GM19397 (cell line): ENCODE data around the gene CCR5AS.
"Not testable (repeated sequence)": the region's sequence is repeated elsewhere in the genome, so short reads cannot be mapped to it uniquely, and the experiment has no call there.

Experiments used
- ATAC-seq: cut with Tn5 transposase; IDR thresholded peaks from one replicate; pipeline ENCODE4 v1.9.1; 2021; ENCODE audit warnings: mild to moderate bottlenecking, moderate library complexity; ENCODE audit not compliant: unreplicated experiment

The CCR5AS gene

DNA sequence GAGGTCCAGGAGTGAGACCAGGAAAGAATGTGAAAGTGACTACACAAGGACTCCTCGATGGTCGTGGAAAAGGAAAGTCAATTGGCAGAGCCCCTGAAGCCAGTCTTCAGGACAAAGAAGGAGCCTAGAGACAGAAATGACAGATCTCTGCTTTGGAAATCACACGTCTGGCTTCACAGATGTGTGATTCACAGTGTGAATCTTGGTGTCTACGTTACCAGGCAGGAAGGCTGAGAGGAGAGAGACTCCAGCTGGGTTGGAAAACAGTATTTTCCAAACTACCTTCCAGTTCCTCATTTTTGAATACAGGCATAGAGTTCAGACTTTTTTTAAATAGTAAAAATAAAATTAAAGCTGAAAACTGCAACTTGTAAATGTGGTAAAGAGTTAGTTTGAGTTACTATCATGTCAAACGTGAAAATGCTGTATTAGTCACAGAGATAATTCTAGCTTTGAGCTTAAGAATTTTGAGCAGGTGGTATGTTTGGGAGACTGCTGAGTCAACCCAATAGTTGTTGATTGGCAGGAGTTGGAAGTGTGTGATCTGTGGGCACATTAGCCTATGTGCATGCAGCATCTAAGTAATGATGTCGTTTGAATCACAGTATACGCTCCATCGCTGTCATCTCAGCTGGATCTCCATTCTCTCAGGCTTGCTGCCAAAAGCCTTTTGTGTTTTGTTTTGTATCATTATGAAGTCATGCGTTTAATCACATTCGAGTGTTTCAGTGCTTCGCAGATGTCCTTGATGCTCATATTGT is 47.0 kb downstream of the CCR5AS start:
- ATAC-seq, result no peak

GRCh38 chr3:46358466-46358865 is 48.4 kb downstream of the CCR5AS start:
- ATAC-seq, result no peak

DNA sequence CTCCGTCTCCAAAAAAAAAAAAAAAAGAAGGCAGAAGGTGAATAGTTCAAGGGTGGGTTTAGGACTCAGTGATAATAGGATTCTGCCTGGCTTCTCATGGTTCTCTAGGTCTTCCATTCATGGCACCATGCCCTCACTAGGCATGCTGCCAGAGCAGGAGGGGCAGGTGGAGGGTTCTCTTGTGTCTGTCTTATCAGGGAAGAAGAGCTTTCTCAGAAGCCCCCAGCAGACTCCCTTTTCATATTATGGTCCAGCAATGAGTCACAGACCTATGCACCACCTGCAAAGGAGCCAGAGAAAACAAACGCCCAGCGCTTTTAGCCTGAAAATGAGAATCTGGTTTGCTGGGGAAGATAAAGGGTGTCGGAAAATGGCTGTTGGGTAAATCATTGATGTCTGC is 50.0 kb downstream of the CCR5AS start:
- no peak for ATAC-seq

DNA sequence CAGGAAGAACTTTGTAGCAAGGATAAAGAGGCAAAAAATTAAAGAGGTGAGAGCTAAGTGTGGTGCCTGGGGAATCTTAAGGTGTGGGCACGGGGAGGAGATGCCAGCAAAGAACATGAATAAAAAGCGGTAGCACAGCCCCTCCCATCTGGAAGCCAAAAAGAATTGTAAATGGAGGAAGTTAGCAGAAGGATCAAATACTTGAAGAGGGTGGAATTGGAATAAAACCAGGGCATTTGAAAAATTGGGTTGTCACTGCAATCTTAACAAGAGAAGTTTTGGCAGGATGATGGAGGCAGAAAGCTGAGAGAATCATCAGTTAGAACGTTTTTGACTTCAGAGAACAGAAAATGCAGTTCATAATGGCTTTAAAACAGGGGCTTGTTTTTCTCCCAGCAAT is 50.6 kb downstream of the CCR5AS start:
- no peak for ATAC-seq

DNA sequence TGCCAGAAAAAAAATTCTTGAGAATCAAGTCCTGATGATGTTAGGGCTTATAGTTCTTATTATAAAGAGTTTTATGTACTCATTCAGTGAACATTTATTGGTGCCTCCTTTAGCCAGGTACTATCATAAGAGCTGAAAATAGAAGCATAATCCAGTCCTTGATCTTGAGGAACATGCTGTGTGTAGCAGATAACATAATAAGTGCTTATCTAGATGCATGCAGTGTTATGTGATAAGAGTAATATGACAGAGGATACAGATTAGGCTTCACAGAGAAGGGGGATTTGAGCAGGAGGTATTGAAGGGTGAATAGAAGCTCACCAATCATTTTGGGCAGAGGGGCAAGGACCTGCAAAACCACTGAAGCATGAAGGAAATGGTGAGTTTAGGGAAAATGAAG is 51.9 kb downstream of the CCR5AS start:
- no peak for ATAC-seq

GRCh38 chr3:46354478-46354877 is 52.4 kb downstream of the CCR5AS start:
- ATAC-seq, result no peak

DNA sequence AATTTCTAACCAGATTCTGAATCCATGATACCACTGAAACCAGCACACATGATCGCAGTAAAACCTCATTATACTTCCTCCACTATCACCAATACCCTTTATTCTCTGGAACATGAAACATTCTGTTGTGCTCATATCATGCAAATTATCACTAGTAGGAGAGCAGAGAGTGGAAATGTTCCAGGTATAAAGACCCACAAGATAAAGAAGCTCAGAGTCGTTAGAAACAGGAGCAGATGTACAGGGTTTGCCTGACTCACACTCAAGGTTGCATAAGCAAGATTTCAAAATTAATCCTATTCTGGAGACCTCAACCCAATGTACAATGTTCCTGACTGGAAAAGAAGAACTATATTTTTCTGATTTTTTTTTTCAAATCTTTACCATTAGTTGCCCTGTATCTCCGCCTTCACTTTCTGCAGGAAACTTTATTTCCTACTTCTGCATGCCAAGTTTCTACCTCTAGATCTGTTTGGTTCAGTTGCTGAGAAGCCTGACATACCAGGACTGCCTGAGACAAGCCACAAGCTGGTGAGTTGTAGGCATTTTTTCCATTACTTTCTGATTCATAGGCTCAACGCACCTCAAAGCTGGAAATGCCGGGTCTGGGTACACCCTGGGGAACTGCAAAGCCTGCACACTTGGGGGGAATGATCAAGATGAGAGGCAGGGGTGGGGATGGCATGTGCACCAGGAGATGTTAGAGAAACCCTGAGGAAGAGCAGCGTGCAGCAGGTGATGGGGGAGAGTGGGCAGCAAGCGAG is 53.0 kb downstream of the CCR5AS start, which contains the start of gene CCR2:
Gene CCR2, plus strand, starts transcription at position 465 of the 764 bp plus-strand sequence. CDS start 3,417 bp downstream, outside the sequence.
- ATAC-seq, result no peak

DNA sequence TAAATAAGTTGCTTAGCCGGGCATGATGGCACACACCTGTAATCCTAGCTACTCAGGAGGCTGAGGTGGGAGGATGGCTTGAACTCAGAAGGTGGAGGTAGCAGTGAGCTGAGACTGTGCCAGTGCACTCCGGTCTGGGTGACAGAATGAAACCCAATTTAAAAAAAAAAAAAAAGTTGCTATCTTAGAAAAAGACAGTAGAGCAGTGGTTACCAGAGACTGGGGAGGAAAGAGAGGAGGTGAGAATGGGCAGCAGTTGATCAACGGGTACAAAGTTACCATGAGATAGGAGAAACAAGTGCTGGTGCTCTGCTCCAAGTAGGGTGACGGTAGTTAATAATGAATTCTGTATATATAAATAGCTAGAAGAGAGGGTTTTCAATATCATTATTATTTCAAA is 53.8 kb downstream of the CCR5AS start:
- ATAC-seq, result no peak

DNA sequence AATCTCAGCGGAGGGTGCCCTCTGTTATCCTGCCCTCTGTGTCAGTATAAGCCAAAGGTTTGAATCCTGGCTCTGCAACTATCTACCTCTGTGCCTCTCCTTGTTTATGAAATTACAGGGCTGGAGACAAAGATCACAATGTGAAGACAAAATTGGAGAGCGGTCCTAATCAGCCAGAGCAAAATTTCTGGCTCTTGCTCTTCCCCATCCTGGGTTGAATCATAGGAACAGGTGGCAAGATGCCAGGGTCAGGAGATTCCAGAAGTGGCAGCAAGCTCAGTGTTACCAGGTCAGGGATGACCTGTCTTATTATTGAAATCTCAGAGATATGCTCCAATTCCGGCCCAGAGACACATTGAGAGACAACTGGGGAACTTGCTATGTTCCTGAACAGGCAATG is 55.2 kb downstream of the CCR5AS start:
- ATAC-seq, result no peak

- peak; percentile 36 for ATAC-seq
These were observed 56.7 kb downstream of the CCR5AS start for GRCh38 chr3:46350262-46350565.

- ATAC-seq, result peak; percentile 75
These were observed 57.2 kb downstream of the CCR5AS start for GRCh38 chr3:46349484-46350261.

DNA sequence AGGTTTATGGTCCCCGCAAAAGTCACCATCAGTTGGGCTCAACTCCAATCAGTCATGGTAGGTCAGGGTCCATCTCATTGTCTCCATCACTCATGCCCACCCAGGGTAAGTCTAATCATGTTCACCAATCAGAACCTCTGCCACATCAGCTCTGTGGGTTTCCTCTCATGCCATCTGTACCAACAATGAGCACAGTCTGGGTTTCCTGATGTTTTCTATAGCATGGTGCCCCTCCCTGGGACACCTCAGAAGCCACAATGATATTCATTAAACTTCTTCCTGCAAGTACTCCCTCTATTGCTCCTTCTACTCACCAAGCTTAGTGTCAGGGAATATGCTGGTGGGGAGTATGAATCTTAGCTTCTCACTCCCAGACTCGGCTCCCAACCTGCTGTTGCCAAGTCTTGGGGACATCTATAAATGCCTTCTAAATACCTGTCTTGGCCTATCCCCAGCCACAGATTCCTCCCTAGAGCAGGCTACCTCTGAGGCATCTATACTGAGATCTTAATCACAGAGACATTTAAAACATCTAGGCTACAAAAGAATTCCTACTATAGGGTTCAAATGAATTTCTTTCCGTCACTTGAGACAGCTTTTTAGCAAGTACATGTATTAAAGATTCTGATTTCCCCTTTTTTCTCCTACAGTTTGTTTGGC is 57.9 kb downstream of the CCR5AS start:
- no peak for ATAC-seq

DNA sequence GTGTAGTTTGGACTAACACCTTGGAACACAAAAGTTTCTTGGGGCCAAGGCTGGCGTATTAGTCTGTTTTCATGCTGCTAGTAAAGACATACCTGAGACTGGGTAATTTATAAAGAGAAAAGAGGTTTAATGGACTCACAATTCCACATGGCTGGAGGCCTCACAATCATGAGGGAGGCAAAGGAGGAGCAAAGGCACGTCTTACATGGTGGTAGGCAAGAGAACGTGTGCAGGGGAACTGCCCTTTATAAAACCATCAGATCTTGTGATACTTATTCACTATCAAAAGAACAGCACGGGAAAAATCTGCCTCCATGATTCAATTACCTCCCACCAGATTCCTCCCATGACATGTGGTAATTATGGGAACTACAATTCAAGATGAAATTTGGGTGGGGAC is 62.4 kb downstream of the CCR5AS start:
- no peak for ATAC-seq

GRCh38 chr3:46338840-46339239 is 68.0 kb downstream of the CCR5AS start:
- ATAC-seq, result no peak

DNA sequence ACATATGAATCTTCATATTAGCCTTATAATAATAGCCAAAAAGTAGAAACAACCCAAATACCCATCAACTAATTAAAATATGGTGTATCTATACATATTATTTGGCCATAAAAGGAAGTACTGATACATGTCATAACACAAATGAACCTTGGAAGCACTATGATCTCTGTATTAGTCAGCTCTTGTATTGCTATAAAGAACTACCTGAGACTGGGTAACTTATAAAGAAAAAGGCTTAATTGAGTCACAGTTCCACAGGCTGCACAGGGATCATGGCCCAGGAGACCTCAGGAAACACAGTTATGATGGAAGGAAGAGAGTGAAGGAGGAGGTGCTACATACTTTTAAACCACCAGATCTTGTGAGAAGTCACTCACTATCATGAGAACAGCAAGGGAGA is 69.0 kb downstream of the CCR5AS start:
- no peak for ATAC-seq

DNA sequence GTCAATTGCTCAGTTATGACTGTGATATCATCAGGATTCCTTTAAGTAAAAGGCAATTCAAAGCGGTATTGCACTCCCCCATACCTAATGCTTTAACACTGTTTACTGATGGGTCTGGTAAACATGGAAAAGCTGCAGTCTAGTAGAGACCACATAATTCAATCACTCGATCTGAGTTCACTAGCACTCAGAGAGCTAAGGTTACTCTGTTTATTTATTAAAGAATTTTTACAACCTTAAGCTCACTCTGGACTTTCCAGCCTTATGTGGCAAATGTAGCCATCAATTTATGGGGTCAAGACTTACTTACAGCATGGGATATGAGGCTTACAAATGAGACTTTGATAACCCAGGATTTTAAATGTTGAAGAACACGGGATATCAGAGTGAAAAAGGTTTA is 71.3 kb downstream of the CCR5AS start:
- ATAC-seq, result no peak

DNA sequence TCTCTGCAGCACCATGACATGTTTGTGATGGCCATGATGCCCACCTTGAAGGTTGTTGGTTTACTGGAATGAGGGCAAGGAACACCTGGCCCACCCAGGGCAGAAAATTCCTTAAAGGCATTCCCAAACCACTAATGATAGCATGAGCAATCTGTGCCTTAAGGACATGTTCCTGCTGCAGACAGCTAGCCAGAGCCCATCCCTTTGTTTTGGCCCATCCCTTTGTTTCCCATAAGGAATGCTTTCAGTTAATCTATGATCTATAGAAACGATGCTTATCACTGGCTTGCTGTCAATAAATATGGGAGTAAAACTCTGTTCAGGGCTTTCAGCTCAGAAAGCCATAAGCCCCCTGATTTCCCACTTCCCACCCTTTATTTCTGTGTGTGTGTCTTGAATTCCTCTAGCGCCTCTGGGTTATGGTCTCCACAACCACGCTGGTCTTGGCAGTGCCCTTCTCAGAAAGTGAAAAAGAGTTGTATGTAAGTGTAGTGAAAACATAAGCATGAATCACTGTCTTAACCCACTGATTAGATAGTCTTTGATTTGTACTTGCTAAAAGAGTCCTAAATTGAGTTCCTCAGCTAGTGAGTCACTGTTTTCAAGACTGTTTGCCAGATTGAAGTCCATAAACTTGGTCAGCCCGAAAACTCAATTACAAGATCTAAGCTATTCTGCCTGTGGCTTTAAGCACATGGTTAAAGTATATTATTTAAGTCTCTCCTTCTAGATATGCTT is 72.0 kb downstream of the CCR5AS start:
- ATAC-seq, result no peak

DNA sequence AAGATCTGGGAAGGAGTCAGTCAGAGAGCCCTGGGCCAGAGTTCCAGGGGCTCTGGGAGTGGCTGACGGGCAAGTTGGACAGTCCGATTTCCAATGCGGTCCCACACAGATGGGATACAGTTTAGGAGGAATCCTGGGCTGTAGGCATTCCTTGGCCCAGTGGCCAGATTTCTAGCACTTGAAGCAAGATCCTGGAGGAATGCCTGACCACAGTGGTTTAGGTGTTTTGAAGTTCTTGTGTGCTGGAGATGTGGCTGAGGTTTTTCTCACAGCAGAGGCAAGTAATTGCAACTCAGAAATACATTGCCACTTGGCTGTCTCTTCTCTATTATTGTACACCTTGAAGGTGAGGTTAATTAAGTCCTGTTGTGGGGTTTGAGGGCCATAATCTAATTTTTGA is 76.2 kb downstream of the CCR5AS start:
- ATAC-seq, result not testable (repeated sequence)

DNA sequence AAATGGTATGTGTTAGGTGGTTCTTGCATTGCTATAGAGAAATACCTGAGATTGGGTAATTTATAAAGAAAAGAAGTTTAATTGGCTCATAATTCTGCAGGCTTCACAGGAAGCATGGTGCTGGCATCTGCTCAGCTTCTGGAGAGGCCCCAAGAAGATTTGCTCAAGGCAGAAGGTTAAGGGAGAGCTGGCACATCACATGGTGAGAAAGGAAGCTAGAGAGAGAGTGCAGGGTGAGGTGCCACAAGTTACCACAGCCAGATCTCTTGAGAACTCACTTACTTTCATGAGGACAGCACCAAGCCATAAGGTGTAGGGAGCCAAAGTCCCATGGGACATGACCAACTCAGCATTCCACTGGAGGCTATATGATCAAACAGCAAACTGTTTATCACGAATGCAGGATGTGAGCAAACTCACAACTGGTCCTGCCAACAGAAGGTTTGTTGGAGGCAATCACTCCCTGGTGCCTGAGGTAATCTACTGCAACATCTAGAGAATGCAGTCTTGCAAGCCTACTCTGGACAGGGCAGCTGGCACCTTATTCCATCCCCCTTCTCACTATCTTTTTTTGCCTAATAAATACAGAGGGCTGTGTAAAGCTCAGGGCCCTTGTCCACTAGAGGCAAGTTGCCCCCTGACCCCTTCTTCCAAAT is 81.1 kb downstream of the CCR5AS start:
- no peak for ATAC-seq

DNA sequence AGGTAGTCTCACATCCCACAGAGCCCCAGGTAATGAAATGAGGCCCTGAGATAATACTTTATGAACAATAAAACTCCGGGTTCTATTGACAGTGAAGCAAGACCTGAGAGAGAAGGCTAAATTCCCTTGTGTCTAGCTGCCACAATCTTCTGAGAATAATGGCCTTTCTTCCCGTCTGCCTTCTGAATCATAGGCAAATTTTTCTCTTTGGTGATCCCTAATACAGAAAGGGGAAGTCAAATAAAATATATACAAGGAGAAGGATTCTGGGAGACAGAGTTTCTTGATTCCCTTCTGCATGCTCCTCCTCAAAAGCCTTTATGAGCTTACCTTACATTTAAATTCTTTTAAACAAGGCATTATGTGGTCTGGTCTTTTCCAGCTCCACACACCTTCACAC is 82.8 kb downstream of the CCR5AS start:
- no peak for ATAC-seq
